HEK293 (cell line): ENCODE results near the gene SMCO4.

Experiments
- GLIS1 ChIP-seq: fragments of 450-650 bp; formaldehyde crosslinking; IDR thresholded peaks from 2 replicates; pipeline ENCODE4 v1.5.1; 2016; ENCODE audit warnings: missing biosample characterization, missing genetic modification characterization
- GLIS2 ChIP-seq: fragments of 450-650 bp; formaldehyde crosslinking; IDR thresholded peaks from 2 replicates; pipeline ENCODE4 v1.5.1; 2016; ENCODE audit warnings: missing biosample characterization, missing genetic modification characterization
- INSM2 ChIP-seq: fragments of 450-650 bp; formaldehyde crosslinking; IDR thresholded peaks from 2 replicates; pipeline ENCODE4 v1.5.1; 2016; ENCODE audit warnings: missing biosample characterization, missing genetic modification characterization
- PRDM4 ChIP-seq: fragments of 450-650 bp; formaldehyde crosslinking; IDR thresholded peaks from 2 replicates; pipeline ENCODE4 v1.5.1; 2017; ENCODE audit warnings: missing biosample characterization, missing genetic modification characterization
- SCRT1 ChIP-seq: fragments of 450-650 bp; formaldehyde crosslinking; IDR thresholded peaks from 2 replicates; pipeline ENCODE4 v1.5.1; 2016; ENCODE audit warnings: missing biosample characterization, missing genetic modification characterization, borderline replicate concordance
- ZFP69B ChIP-seq: fragments of 450-650 bp; formaldehyde crosslinking; IDR thresholded peaks from 2 replicates; pipeline ENCODE4 v1.5.1; 2016; ENCODE audit warnings: missing biosample characterization, missing genetic modification characterization
- ZNF169 ChIP-seq: fragments of 450-650 bp; formaldehyde crosslinking; IDR thresholded peaks from 2 replicates; pipeline ENCODE4 v1.5.1; 2016; ENCODE audit warnings: missing biosample characterization, missing genetic modification characterization
- ZNF558 ChIP-seq: fragments of 450-650 bp; formaldehyde crosslinking; IDR thresholded peaks from 2 replicates; pipeline ENCODE4 v1.5.1; 2016; ENCODE audit warnings: missing biosample characterization, missing genetic modification characterization
- ZNF560 ChIP-seq: fragments of 450-650 bp; formaldehyde crosslinking; IDR thresholded peaks from 2 replicates; pipeline ENCODE4 v1.5.1; 2017; ENCODE audit warnings: missing biosample characterization, missing genetic modification characterization, borderline replicate concordance
- ZNF629 ChIP-seq: fragments of 450-650 bp; formaldehyde crosslinking; IDR thresholded peaks from 2 replicates; pipeline ENCODE4 v1.5.1; 2017; ENCODE audit warnings: missing biosample characterization, missing genetic modification characterization
- ZSCAN18 ChIP-seq: fragments of 450-650 bp; formaldehyde crosslinking; IDR thresholded peaks from 2 replicates; pipeline ENCODE4 v1.5.1; 2016; ENCODE audit warnings: missing biosample characterization, missing genetic modification characterization
- TF ChIP-seq, protein P1 (sequence below): fragments of 450-650 bp; formaldehyde crosslinking; IDR thresholded peaks from 2 replicates; pipeline ENCODE4 v1.5.1; 2016; ENCODE audit warnings: missing biosample characterization, missing genetic modification characterization

GRCh38 chr11:93481696-93482095 is 61.5 kb downstream of the SMCO4 start:
- TF ChIP-seq ZSCAN18: no peak
- TF ChIP-seq PRDM4 (tag by site-specific recombination): no peak
- TF ChIP-seq, protein P1, sequence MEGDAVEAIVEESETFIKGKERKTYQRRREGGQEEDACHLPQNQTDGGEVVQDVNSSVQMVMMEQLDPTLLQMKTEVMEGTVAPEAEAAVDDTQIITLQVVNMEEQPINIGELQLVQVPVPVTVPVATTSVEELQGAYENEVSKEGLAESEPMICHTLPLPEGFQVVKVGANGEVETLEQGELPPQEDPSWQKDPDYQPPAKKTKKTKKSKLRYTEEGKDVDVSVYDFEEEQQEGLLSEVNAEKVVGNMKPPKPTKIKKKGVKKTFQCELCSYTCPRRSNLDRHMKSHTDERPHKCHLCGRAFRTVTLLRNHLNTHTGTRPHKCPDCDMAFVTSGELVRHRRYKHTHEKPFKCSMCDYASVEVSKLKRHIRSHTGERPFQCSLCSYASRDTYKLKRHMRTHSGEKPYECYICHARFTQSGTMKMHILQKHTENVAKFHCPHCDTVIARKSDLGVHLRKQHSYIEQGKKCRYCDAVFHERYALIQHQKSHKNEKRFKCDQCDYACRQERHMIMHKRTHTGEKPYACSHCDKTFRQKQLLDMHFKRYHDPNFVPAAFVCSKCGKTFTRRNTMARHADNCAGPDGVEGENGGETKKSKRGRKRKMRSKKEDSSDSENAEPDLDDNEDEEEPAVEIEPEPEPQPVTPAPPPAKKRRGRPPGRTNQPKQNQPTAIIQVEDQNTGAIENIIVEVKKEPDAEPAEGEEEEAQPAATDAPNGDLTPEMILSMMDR: no peak
- TF ChIP-seq GLIS2: no peak
- TF ChIP-seq ZNF558 (tag by site-specific recombination): no peak
- TF ChIP-seq SCRT1: no peak
- no peak for TF ChIP-seq GLIS1 (tag by site-specific recombination)
- TF ChIP-seq ZNF169 (tag by site-specific recombination): no peak
- no peak for TF ChIP-seq ZNF629 (tag by site-specific recombination)
- TF ChIP-seq ZFP69B (tag by site-specific recombination): no peak
- no peak for TF ChIP-seq INSM2 (tag by site-specific recombination)
- TF ChIP-seq ZNF560 (tag by site-specific recombination): no peak
